GM19455 (cell line): ENCODE results near the gene ETFRF1.

ENCODE experiments used
- ATAC-seq: cut with Tn5 transposase; IDR thresholded peaks from one replicate; pipeline ENCODE4 v1.9.1; 2021; ENCODE audit not compliant: unreplicated experiment

The ETFRF1 gene

GRCh38 chr12:25195056-25195971 lies at the start of gene ETFRF1, which contains the start of gene DNAI7:
TSS of gene ETFRF1 (plus strand) at chr12:25195237. CDS start at chr12:25203957, 8,720 bp downstream.
TSS of gene DNAI7 (minus strand) at chr12:25195160. CDS start at chr12:25195078, 82 bp downstream.
- peak; percentile 96 for ATAC-seq

- no peak for ATAC-seq
Observed at GRCh38 chr12:25146686-25147085, 48.4 kb upstream of the ETFRF1 start.

- no peak for ATAC-seq
Observed at GRCh38 chr12:25151476-25151875, 43.6 kb upstream of the ETFRF1 start.

GRCh38 chr12:25152055-25152454 lies 43.0 kb upstream of the ETFRF1 start:
- no peak for ATAC-seq

- ATAC-seq = peak; percentile 47
Observed at GRCh38 chr12:25155022-25155576, 39.9 kb upstream of the ETFRF1 start.

GRCh38 chr12:25156061-25156460 lies 39.0 kb upstream of the ETFRF1 start:
- no peak for ATAC-seq

- ATAC-seq = no peak
Observed at GRCh38 chr12:25162866-25163265, 32.2 kb upstream of the ETFRF1 start.

- ATAC-seq = no peak
Observed at GRCh38 chr12:25182765-25183164, 12.3 kb upstream of the ETFRF1 start.

GRCh38 chr12:25184132-25184531 lies 10.9 kb upstream of the ETFRF1 start:
- ATAC-seq = no peak

GRCh38 chr12:25186038-25186787 lies 8.8 kb upstream of the ETFRF1 start:
- no peak for ATAC-seq

- ATAC-seq = peak; percentile 88
Observed at GRCh38 chr12:25186788-25187402, 8.1 kb upstream of the ETFRF1 start.

GRCh38 chr12:25187781-25188180 lies 7.3 kb upstream of the ETFRF1 start:
- no peak for ATAC-seq

GRCh38 chr12:25189656-25190055 lies 5.4 kb upstream of the ETFRF1 start:
- ATAC-seq = no peak

GRCh38 chr12:25190793-25191192 lies 4.2 kb upstream of the ETFRF1 start:
- no peak for ATAC-seq

GRCh38 chr12:25194214-25194613 lies 823 bp upstream of the ETFRF1 start:
- no peak for ATAC-seq

GRCh38 chr12:25194722-25195055 lies 348 bp upstream of the ETFRF1 start:
- ATAC-seq = peak; percentile 23

- no peak for ATAC-seq
Observed at GRCh38 chr12:25197608-25198007, 2.6 kb downstream of the ETFRF1 start.

GRCh38 chr12:25200703-25201102 lies 5.7 kb downstream of the ETFRF1 start:
- ATAC-seq = no peak

GRCh38 chr12:25202137-25202536 lies 7.1 kb downstream of the ETFRF1 start:
- ATAC-seq = no peak

GRCh38 chr12:25207411-25207810 lies 12.4 kb downstream of the ETFRF1 start:
- ATAC-seq = no peak

GRCh38 chr12:25207846-25208245 lies 12.8 kb downstream of the ETFRF1 start:
- no peak for ATAC-seq
